Stimulated activated CD8-positive, alpha-beta memory T cell treated with anti-CD3 and anti-CD28 coated beads, Interleukin-7, amount 100 ng/mL, for 48 hours (primary cell): ENCODE data around the gene TMEM63A.
"Not testable (repeated sequence)": the region's sequence is repeated elsewhere in the genome, so short reads cannot be mapped to it uniquely, and the experiment has no call there.

Experiments used
- DNase-seq, 2 donors: peaks; one replicate each; pipeline ENCODE4 v3.0.0-alpha.2; 2020; ENCODE audit warnings: low read depth in 1 of 2; ENCODE audit errors: extremely low read depth in 1 of 2

Gene TMEM63A

GRCh38 chr1:225909477-225909876 lies 27.3 kb upstream of the TMEM63A start:
- no peak for DNase-seq

- no peak for DNase-seq
Observed at GRCh38 chr1:225908773-225909172, 26.6 kb upstream of the TMEM63A start.

- no peak for DNase-seq
Observed at GRCh38 chr1:225908013-225908640, 25.9 kb upstream of the TMEM63A start.

- DNase-seq: no peak
Observed at GRCh38 chr1:225907341-225907740, 25.2 kb upstream of the TMEM63A start.

- DNase-seq: no peak
Observed at GRCh38 chr1:225906467-225906866, 24.3 kb upstream of the TMEM63A start.

GRCh38 chr1:225903623-225904022 lies 21.4 kb upstream of the TMEM63A start:
- no peak for DNase-seq

- DNase-seq: no peak
Observed at GRCh38 chr1:225899044-225899925, 17.1 kb upstream of the TMEM63A start.

- no peak for DNase-seq
Observed at GRCh38 chr1:225897595-225898514, 15.7 kb upstream of the TMEM63A start.

- DNase-seq: peak; percentile 35 to 50
Observed at GRCh38 chr1:225896937-225897549, 14.9 kb upstream of the TMEM63A start.

GRCh38 chr1:225896494-225896893 lies 14.3 kb upstream of the TMEM63A start:
- no peak for DNase-seq

GRCh38 chr1:225892307-225892706 lies 10.1 kb upstream of the TMEM63A start:
- DNase-seq: no peak

GRCh38 chr1:225891229-225891972 lies 9.2 kb upstream of the TMEM63A start:
- no peak for DNase-seq

GRCh38 chr1:225890346-225891228 lies 8.4 kb upstream of the TMEM63A start:
- no peak for DNase-seq

- DNase-seq: no peak
Observed at GRCh38 chr1:225889743-225890142, 7.6 kb upstream of the TMEM63A start.

GRCh38 chr1:225888898-225889601 lies 6.9 kb upstream of the TMEM63A start, which contains the start of gene LEFTY1:
Gene LEFTY1, minus strand, starts transcription at chr1:225889146. Its CDS starts 80 bp downstream, at chr1:225889066.
- no peak for DNase-seq

- no peak for DNase-seq
Observed at GRCh38 chr1:225888289-225888897, 6.2 kb upstream of the TMEM63A start.

- not testable (repeated sequence) for DNase-seq
Observed at GRCh38 chr1:225887554-225888288, 5.5 kb upstream of the TMEM63A start.
